Trophoblast cell (in vitro differentiated cells and primary cell): ENCODE results near the gene THSD4.
"Not testable (repeated sequence)": the region's sequence is repeated elsewhere in the genome, so short reads cannot be mapped to it uniquely, and the experiment has no call there.

ENCODE experiments used
- DNase-seq, 2 donors: peaks; one replicate each; pipeline ENCODE4 v3.0.0-alpha.2; 2016
- H2AFZ ChIP-seq: 2 replicates; pipeline ENCODE4 v1.6.1; 2013; ENCODE audit warnings: low read length, moderate library complexity, mild to moderate bottlenecking; ENCODE audit not compliant: insufficient read depth, poor library complexity
- H2AK5ac ChIP-seq: 2 replicates; pipeline ENCODE4 v1.6.1; 2013; ENCODE audit warnings: mild to moderate bottlenecking, low read length
- H2BK120ac ChIP-seq: 2 replicates; pipeline ENCODE4 v1.6.1; 2013; ENCODE audit warnings: low read length, mild to moderate bottlenecking, moderate library complexity; ENCODE audit not compliant: insufficient read depth, poor library complexity
- H2BK12ac ChIP-seq: 2 replicates; pipeline ENCODE4 v1.6.1; 2013; ENCODE audit warnings: mild to moderate bottlenecking, low read length, moderate library complexity
- H2BK5ac ChIP-seq: 2 replicates; pipeline ENCODE4 v1.6.1; 2013; ENCODE audit warnings: low read length, low read depth, moderate library complexity, mild to moderate bottlenecking; ENCODE audit not compliant: poor library complexity
- H3K14ac ChIP-seq: 2 replicates; pipeline ENCODE4 v1.6.1; 2013; ENCODE audit warnings: mild to moderate bottlenecking, low read length
- H3K18ac ChIP-seq: 2 replicates; pipeline ENCODE4 v1.6.1; 2013; ENCODE audit warnings: mild to moderate bottlenecking, low read length
- H3K23ac ChIP-seq: 2 replicates; pipeline ENCODE4 v1.6.1; 2013; ENCODE audit warnings: low read length
- H3K27ac ChIP-seq: 2 replicates; pipeline ENCODE4 v1.5.1; 2013; ENCODE audit warnings: low read depth, mild to moderate bottlenecking, inconsistent platforms, low read length, moderate library complexity
- H3K27me3 ChIP-seq: 2 replicates; pipeline ENCODE4 v1.6.1; 2013; ENCODE audit warnings: inconsistent platforms, mild to moderate bottlenecking, low read length, moderate library complexity; ENCODE audit not compliant: insufficient read depth
- H3K36me3 ChIP-seq, 2 experiments: 1 replicate in 1 of 2; 2 replicates in 1 of 2; pipeline ENCODE4 v1.6.1; 2013; ENCODE audit warnings: low read length in 2 of 2, mild to moderate bottlenecking in 2 of 2, moderate library complexity in 1 of 2; ENCODE audit not compliant: insufficient read depth in 2 of 2, control insufficient read depth in 1 of 2
- H3K4ac ChIP-seq: 2 replicates; pipeline ENCODE4 v1.6.1; 2013; ENCODE audit warnings: low read depth, mild to moderate bottlenecking, low read length, moderate library complexity
- H3K4me1 ChIP-seq, 2 experiments: 1 replicate in 1 of 2; 2 replicates in 1 of 2; pipeline ENCODE4 v1.6.1; 2013; ENCODE audit warnings: low read length in 2 of 2, mild to moderate bottlenecking in 2 of 2, moderate library complexity in 1 of 2; ENCODE audit not compliant: insufficient read depth in 2 of 2, control insufficient read depth in 1 of 2
- H3K4me2 ChIP-seq: 2 replicates; pipeline ENCODE4 v1.6.1; 2013; ENCODE audit warnings: inconsistent platforms, mild to moderate bottlenecking, low read length, moderate library complexity
- H3K4me3 ChIP-seq: 2 replicates; pipeline ENCODE4 v1.5.1; 2013; ENCODE audit warnings: mild to moderate bottlenecking, low read depth, low read length, inconsistent platforms
- H3K79me1 ChIP-seq: one replicate; pipeline ENCODE4 v1.6.1; 2013; ENCODE audit warnings: low read length
- H3K79me2 ChIP-seq: 2 replicates; pipeline ENCODE4 v1.6.1; 2013; ENCODE audit warnings: low read length, mild to moderate bottlenecking; ENCODE audit not compliant: control insufficient read depth, insufficient read depth, poor library complexity
- H3K9ac ChIP-seq: 2 replicates; pipeline ENCODE4 v1.6.1; 2013; ENCODE audit warnings: mild to moderate bottlenecking, low read length
- H3K9me3 ChIP-seq: 2 replicates; pipeline ENCODE4 v1.6.1; 2013; ENCODE audit warnings: low read depth, mild to moderate bottlenecking, control low read depth, inconsistent platforms, low read length; ENCODE audit not compliant: insufficient read depth
- H4K12ac ChIP-seq: 2 replicates; pipeline ENCODE4 v1.6.1; 2013; ENCODE audit warnings: low read depth, mild to moderate bottlenecking, low read length, moderate library complexity
- H4K8ac ChIP-seq: 2 replicates; pipeline ENCODE4 v1.6.1; 2013; ENCODE audit warnings: low read depth, mild to moderate bottlenecking, low read length, moderate library complexity
- H4K91ac ChIP-seq: one replicate; pipeline ENCODE4 v1.6.1; 2013; ENCODE audit warnings: low read depth, mild to moderate bottlenecking, low read length, moderate library complexity
- WGBS: extraction: QIAGEN DNeasy Blood & Tissue Kit; methylation state at CpG from one replicate; pipeline ENCODE4 v1.1.7; 2013; ENCODE audit warnings: missing lambda C conversion rate; ENCODE audit not compliant: insufficient read length, insufficient coverage; ENCODE audit errors: extremely low coverage; 5-methylcytosine and 5-hydroxymethylcytosine counted together

Gene THSD4

GRCh38 chr15:71366926-71367325 is 251.7 kb downstream of the THSD4 start:
- H2AFZ ChIP-seq, result no peak overlapping the region
- H2AK5ac ChIP-seq, result no peak overlapping the region
- no peak overlapping the region for H2BK120ac ChIP-seq
- H3K23ac ChIP-seq, result no peak overlapping the region
- no peak overlapping the region for H3K18ac ChIP-seq
- no peak overlapping the region for H3K4ac ChIP-seq
- no peak overlapping the region for H4K8ac ChIP-seq
- H2BK5ac ChIP-seq, result no peak overlapping the region
- H3K4me3 ChIP-seq, result no peak overlapping the region
- no peak overlapping the region for H3K14ac ChIP-seq
- no peaks in the 10 kb centered on the region for H3K36me3 ChIP-seq
- peaks cover 2% of the 10 kb centered on the region for H3K79me1 ChIP-seq
- no peaks in the 10 kb centered on the region for H3K9me3 ChIP-seq
- H3K4me2 ChIP-seq, result no peak overlapping the region
- no peak overlapping the region for H2BK12ac ChIP-seq
- H3K27me3 ChIP-seq, result no peaks in the 10 kb centered on the region
- peaks cover 0 to 4% of the 10 kb centered on the region in 2 experiments for H3K4me1 ChIP-seq
- no peaks in the 10 kb centered on the region for H3K79me2 ChIP-seq
- DNase-seq, result no peak
- no peak overlapping the region for H4K12ac ChIP-seq
- H3K9ac ChIP-seq, result no peak overlapping the region
- no peak overlapping the region for H3K27ac ChIP-seq
- WGBS, result no CpG with 5 or more reads among the region's 3 CpGs
- H4K91ac ChIP-seq, result no peak overlapping the region

GRCh38 chr15:71367737-71368136 is 252.5 kb downstream of the THSD4 start:
- H3K79me1 ChIP-seq, DNase-seq, H3K23ac ChIP-seq, H4K12ac ChIP-seq, H3K9me3 ChIP-seq, H3K36me3 ChIP-seq, H2BK5ac ChIP-seq, H2BK12ac ChIP-seq, H2AFZ ChIP-seq, H3K79me2 ChIP-seq, H3K4ac ChIP-seq, H3K14ac ChIP-seq, H2BK120ac ChIP-seq, H3K4me3 ChIP-seq, H4K8ac ChIP-seq, H2AK5ac ChIP-seq, H3K4me2 ChIP-seq, H3K27me3 ChIP-seq, H3K27ac ChIP-seq, H3K4me1 ChIP-seq, H4K91ac ChIP-seq, H3K18ac ChIP-seq, H3K9ac ChIP-seq: not testable (repeated sequence)
- WGBS, result no CpG with 5 or more reads among the region's 1 CpG

DNA sequence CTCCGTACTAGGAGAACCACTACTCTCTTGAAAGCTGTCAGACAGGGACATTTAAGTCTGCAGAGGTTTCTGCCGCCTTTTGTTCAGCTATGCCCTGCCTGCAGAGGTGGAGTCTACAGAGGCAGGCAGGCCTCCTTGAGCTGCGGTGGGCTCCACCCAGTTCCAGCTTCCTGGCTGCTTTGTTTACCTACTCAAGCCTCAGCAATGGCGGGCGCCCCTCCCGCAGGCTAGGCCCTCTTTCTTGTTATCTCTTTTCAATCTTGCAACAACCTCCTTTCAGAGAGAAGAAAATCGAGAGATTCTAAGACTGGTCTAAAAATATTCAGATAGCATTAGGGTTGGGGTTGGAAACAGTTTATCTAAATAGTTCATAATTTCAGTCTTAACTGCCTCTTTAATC is 257.5 kb downstream of the THSD4 start:
- not testable (repeated sequence) for H2BK5ac ChIP-seq, H3K27ac ChIP-seq, H3K18ac ChIP-seq, H3K4me2 ChIP-seq, H3K79me2 ChIP-seq, H3K4ac ChIP-seq, H3K79me1 ChIP-seq, H4K91ac ChIP-seq, H2AFZ ChIP-seq, H3K27me3 ChIP-seq, H2BK12ac ChIP-seq, H4K8ac ChIP-seq, H2BK120ac ChIP-seq, H3K4me3 ChIP-seq, H3K14ac ChIP-seq, H3K23ac ChIP-seq, H2AK5ac ChIP-seq, H3K9ac ChIP-seq, H3K9me3 ChIP-seq, H3K36me3 ChIP-seq, H4K12ac ChIP-seq, H3K4me1 ChIP-seq, DNase-seq
- no CpG with 5 or more reads among the region's 7 CpGs for WGBS

DNA sequence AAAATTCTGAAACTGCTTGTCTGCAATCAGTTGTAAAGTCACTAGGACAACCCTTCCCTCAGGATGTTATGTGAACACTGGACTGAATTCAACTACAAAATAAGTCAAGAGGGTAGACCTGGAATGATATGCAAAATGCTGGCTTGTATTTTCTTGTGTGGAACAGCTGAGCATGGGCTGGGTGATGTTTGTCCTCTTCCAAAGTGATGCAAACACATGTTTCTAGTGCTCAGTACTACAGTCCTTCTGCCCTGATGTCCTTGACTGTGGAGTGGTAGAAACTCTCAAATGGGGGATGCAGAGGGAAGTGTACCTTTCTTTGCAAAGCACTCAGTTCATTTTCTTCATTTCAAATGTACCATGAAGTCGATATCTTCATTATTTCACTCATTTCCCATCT is 258.6 kb downstream of the THSD4 start:
- Histone ChIP-seq H3K14ac (no peak overlapping the region), H4K12ac (no peak overlapping the region), H3K4me2 (no peak overlapping the region), H3K79me2 (no peaks in the 10 kb centered on the region), H3K4me1 (no peaks in the 10 kb centered on the region), H3K27ac (no peak overlapping the region), H4K91ac (no peak overlapping the region), H3K36me3 (no peaks in the 10 kb centered on the region), H3K18ac (no peak overlapping the region), H3K4me3 (no peak overlapping the region), H3K4ac (no peak overlapping the region), H2BK5ac (no peak overlapping the region), H2AK5ac (no peak overlapping the region), H2BK12ac (no peak overlapping the region), H4K8ac (no peak overlapping the region), H3K27me3 (no peaks in the 10 kb centered on the region), H3K9ac (no peak overlapping the region), H3K79me1 (no peaks in the 10 kb centered on the region), H2BK120ac (no peak overlapping the region), H2AFZ (no peak overlapping the region), H3K9me3 (peaks cover 1% of the 10 kb centered on the region), H3K23ac (no peak overlapping the region)
- no CpG with 5 or more reads among the region's 1 CpG for WGBS
- no peak for DNase-seq
